Body of pancreas (tissue), 4 donors: ENCODE results near the gene FIGLA. TPM values are rescaled to one million over a fixed set of nuclear protein-coding genes. Genes with fewer than 3 reads are reported as not detected.
"Not testable (repeated sequence)": the region's sequence is repeated elsewhere in the genome, so short reads cannot be mapped to it uniquely, and the experiment has no call there.

Source experiments
- ATAC-seq: fragments of 150-250 bp; one replicate; pipeline ENCODE4 v1.9.1; 2016
- DNase-seq, 4 donors: peaks; one replicate each; pipeline ENCODE4 v3.0.0-alpha.2; 2019
- H3K27ac ChIP-seq, 4 donors: fragments of 200-600 bp; sonication (generic); 1 replicate in 3 of 4; 2 replicates in 1 of 4; pipeline versions ENCODE4 v1.5.1 to v1.6.1; 2016 to 2019; ENCODE audit warnings: mild to moderate bottlenecking in 1 of 4, mixed read lengths in 1 of 4, moderate library complexity in 1 of 4
- H3K27me3 ChIP-seq, 2 donors: fragments of 200-600 bp; sonication (generic); one replicate each; pipeline ENCODE4 v1.6.0; 2016; ENCODE audit warnings: mild to moderate bottlenecking in 1 of 2
- H3K36me3 ChIP-seq, 2 donors: fragments of 200-600 bp; sonication (generic); replicated peaks in 1 of 2; 2 replicates each; pipeline ENCODE4 v1.5.1; 2016; ENCODE audit warnings: low read depth in 2 of 2; ENCODE audit not compliant: insufficient read depth in 1 of 2
- H3K4me1 ChIP-seq: fragments of 200-600 bp; sonication (generic); one replicate; pipeline ENCODE4 v1.6.0; 2016
- H3K4me3 ChIP-seq, 2 donors: fragments of 200-600 bp; sonication (generic); 1 replicate in 1 of 2; 2 replicates in 1 of 2; pipeline ENCODE4 v1.5.1; 2016 to 2019
- H3K9me3 ChIP-seq, 3 donors: fragments of 200-600 bp; sonication (generic); 1 replicate in 2 of 3; 2 replicates in 1 of 3; pipeline ENCODE4 v1.5.1; 2016
- POLR2A ChIP-seq, 3 donors: fragments of 450-650 bp; IDR thresholded peaks; one replicate each; pipeline ENCODE4 v1.6.1; 2016; ENCODE audit warnings: antibody characterized with exemption in 3 of 3, mild to moderate bottlenecking in 2 of 3
- WGBS, 2 donors: methylation state at CpG; one replicate each; pipeline ENCODE4 v1.1.5; 2017; 5-methylcytosine and 5-hydroxymethylcytosine counted together
- intact Hi-C: fragments of 100-400 bp; cut with DNase I; formaldehyde crosslinking; loops from one replicate; pipeline ENCODE4 v1.15.1; 2023
- total RNA-seq, 2 donors: library from RNA; depleted of rRNA; stranded (reverse); fragments of >200 nt; gene quantifications; one replicate each; pipeline ENCODE4 v1.1.0, GENCODE V29; 2016
- TF ChIP-seq, protein P1 (sequence below), 7 experiments: fragments of 450-650 bp in 4 of 7; fragments of 200-600 bp in 3 of 7; sonication (generic) in 3 of 7; IDR thresholded peaks; one replicate each; pipeline ENCODE4 v1.5.1; 2016 to 2019; ENCODE audit warnings: antibody characterized with exemption in 7 of 7

FIGLA gene
- total RNA-seq, 2 donors from 2014 or later: not detected

DNA sequence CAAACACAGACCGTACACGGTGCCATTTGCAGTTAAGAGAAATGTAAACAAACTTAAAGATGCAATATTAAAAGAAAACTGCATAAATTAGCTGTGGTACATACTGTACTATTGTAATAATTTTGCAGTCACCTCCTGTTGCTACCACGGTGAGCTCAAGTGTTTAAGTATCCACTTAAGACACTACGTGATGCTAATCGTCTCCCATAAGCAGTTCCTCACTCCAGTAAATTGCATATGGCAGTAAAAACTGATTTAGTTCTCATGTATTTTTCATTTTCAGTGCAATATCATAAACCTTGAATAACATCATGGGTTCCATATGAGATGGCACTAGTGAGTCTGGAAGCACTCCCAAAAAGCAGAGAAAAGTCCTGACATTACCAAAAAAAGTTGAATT, 15.6 kb upstream of the FIGLA start:
- H3K27ac ChIP-seq: no peak overlapping the region
- DNase-seq (no peak), ATAC-seq (no peak)
- no peaks in the 10 kb centered on the region for H3K27me3 ChIP-seq
- H3K4me1 ChIP-seq: peaks cover 15% of the 10 kb centered on the region
- TF ChIP-seq, protein P1, sequence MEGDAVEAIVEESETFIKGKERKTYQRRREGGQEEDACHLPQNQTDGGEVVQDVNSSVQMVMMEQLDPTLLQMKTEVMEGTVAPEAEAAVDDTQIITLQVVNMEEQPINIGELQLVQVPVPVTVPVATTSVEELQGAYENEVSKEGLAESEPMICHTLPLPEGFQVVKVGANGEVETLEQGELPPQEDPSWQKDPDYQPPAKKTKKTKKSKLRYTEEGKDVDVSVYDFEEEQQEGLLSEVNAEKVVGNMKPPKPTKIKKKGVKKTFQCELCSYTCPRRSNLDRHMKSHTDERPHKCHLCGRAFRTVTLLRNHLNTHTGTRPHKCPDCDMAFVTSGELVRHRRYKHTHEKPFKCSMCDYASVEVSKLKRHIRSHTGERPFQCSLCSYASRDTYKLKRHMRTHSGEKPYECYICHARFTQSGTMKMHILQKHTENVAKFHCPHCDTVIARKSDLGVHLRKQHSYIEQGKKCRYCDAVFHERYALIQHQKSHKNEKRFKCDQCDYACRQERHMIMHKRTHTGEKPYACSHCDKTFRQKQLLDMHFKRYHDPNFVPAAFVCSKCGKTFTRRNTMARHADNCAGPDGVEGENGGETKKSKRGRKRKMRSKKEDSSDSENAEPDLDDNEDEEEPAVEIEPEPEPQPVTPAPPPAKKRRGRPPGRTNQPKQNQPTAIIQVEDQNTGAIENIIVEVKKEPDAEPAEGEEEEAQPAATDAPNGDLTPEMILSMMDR (IDR thresholded peaks at IDR 0.05): no peak
- TF ChIP-seq POLR2A (IDR thresholded peaks at IDR 0.05): no peak
- H3K9me3 ChIP-seq: no peaks in the 10 kb centered on the region
- intact Hi-C loops: no loop called here
- WGBS, 2 donors: 73 to 74% methylated on average over 5 of the region's 5 CpGs
- H3K4me3 ChIP-seq: no peak overlapping the region
- no peaks in the 10 kb centered on the region for H3K36me3 ChIP-seq

DNA sequence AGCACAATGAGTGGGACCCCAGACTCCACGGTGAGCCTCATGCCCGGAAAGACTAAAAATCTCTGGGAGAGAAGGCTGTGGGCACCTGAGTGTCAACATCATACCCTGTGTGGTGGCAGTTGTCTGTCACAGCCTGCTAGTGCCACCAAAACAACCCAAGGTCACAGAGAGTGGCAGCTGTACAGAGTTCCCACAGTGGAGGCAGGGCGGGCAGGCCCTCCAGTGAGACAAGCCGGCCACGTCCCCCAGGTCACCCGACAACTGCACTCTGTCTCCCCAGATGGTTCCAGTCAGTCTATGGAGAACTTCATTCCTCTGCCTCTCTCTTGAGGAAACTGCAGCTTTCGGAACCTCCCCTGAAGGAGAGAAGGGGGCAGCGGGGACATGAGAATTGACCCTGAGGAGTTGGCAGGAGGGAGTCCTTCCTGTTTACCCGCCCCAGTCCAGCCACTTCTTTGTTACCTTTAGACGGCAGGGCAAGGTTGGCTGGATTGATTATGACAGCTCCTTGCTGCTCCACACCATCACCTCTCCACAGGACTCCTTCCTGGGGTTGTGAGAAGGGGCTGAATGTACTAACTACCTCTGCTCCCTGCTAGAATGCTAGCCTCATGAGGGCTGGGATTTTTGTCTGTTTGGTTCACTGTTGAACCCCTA, 11.3 kb upstream of the FIGLA start:
- WGBS, 2 donors: 28 to 36% methylated on average over 5 to 10 of the region's 10 CpGs
- no peak overlapping the region for H3K4me3 ChIP-seq
- peak overlapping the region in 3 of 4 donors; percentile 38 to 57 (median 48) for H3K27ac ChIP-seq
- H3K36me3 ChIP-seq: no peaks in the 10 kb centered on the region
- no peaks in the 10 kb centered on the region for H3K9me3 ChIP-seq
- no peaks in the 10 kb centered on the region for H3K27me3 ChIP-seq
- peak; percentile 79 for ATAC-seq
- intact Hi-C loops: no loop called here
- peaks cover 17% of the 10 kb centered on the region for H3K4me1 ChIP-seq
- DNase-seq: peak; percentile 44 to 76 (median 53)
- no peak for TF ChIP-seq POLR2A (IDR thresholded peaks at IDR 0.05)
- TF ChIP-seq, protein P1 (IDR thresholded peaks at IDR 0.05): no peak

DNA sequence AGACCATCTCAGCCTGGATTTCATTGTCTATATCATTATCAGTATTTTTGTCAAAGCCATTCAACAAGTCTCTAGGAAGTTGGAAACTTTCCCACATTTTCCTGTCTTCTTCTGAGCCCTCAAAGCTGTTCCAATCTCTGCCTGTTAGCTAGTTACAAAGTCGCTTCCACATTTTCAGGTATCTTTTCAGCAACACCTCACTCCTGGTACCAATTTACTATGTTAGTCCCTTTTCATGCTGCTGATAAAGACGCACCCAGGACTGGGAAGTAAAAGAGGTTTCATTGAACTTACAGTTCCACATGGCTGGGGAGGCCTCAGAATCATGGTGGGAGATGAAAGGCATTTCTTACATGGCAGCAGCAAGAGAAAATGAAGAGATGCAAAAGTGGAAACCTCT, 9.3 kb upstream of the FIGLA start:
- H3K27me3 ChIP-seq: no peaks in the 10 kb centered on the region
- intact Hi-C loops: loop anchor here (10.0 kb wide), 1 partner anchor 145 kb away; no protein-coding TSS in a partner anchor
- H3K27ac ChIP-seq: no peak overlapping the region
- WGBS, 2 donors: 89 to 98% methylated on average over 2 of the region's 2 CpGs
- TF ChIP-seq, protein P1 (IDR thresholded peaks at IDR 0.05): no peak
- no peak for TF ChIP-seq POLR2A (IDR thresholded peaks at IDR 0.05)
- H3K9me3 ChIP-seq: no peaks in the 10 kb centered on the region
- no peak overlapping the region for H3K4me3 ChIP-seq
- no peaks in the 10 kb centered on the region for H3K36me3 ChIP-seq
- peaks cover 17% of the 10 kb centered on the region for H3K4me1 ChIP-seq
- no peak for DNase-seq
- no peak for ATAC-seq

DNA sequence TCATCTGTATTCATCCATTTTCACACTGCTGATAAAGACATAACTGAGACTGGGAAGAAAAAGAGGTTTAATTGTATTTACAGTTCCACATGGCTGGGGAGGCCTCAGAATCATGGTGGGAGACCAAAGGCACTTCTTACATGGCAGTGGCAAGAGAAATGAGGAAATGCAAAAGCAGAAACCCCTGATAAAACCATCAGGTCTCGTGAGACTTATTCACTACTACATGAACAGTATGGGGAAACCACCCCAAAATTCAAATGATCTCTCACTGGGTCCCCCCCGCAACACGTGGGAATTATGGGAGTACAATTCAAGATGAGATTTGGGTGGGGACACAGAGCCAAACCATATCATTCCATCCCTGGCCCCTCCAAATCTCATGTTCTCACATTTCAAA, 7.6 kb upstream of the FIGLA start:
- 72 to 74% methylated on average over 3 of the region's 3 CpGs for WGBS, 2 donors
- H3K9me3 ChIP-seq, H3K27me3 ChIP-seq, H3K36me3 ChIP-seq, H3K27ac ChIP-seq, ATAC-seq, DNase-seq, H3K4me3 ChIP-seq: not testable (repeated sequence)
- intact Hi-C loops: loop anchor here (10.0 kb wide), 1 partner anchor 147 kb away; no protein-coding TSS in a partner anchor
- H3K4me1 ChIP-seq: peaks cover 17% of the 10 kb centered on the region

DNA sequence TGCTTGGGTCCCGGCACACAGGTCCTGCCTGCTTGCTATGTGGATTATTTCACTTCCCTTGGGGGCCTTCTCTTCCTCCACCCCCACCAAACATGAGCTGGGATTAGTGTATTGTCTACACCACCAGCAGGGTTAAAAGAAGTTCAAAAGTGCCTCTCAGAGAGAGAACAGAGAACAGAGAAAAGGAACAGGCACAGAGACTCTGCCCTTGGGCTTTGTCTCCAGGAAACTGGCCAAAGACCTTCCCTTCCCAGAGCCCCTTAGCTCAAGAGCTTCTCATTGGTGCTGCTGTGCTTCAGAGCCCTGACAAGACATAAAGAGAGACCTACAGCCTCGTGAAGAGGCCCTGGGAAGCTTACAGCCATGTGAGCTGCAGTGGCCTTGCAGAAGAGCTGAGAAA, 7.1 kb upstream of the FIGLA start:
- Histone ChIP-seq H3K9me3 (no peaks in the 10 kb centered on the region), H3K36me3 (no peaks in the 10 kb centered on the region), H3K27me3 (no peaks in the 10 kb centered on the region), H3K4me1 (peaks cover 17% of the 10 kb centered on the region), H3K27ac (no peak overlapping the region), H3K4me3 (no peak overlapping the region)
- TF ChIP-seq, protein P1 (IDR thresholded peaks at IDR 0.05): no peak
- TF ChIP-seq POLR2A (IDR thresholded peaks at IDR 0.05): no peak
- DNase-seq: no peak
- 59 to 63% methylated on average over 2 of the region's 2 CpGs for WGBS, 2 donors
- no peak for ATAC-seq
- intact Hi-C loops: loop anchor here (10.0 kb wide), 1 partner anchor 147 kb away; no protein-coding TSS in a partner anchor
